Measurements from ENCODE around the gene RB1. TPM values are rescaled to one million over a fixed set of nuclear protein-coding genes. Genes with fewer than 3 reads are reported as not detected.

RB1 gene
- total and polyA plus RNA-seq, 2 experiments from 2014 or later, result 19.5 to 22.3 TPM

DNA sequence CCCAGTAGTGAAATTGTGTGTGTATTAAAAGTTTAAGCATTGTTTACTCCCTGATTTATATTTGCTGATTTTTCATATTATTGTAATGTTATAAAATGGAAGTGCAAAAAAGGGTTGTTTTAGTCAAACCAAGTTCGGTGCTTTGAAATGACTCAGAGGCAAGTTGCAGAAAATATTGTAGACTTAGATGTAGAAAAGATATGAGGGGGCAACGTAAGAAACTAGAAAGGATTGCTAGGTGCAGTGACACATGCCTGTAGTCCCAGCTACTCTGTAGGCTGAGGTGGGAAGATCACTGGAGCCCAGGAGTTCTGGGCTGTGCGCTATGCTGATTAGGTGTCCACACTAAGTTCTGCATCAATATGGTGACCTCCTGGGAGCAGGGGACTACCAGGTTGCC is 125.5 kb downstream of the RB1 start:
- H3K36me3 Mint-ChIP-seq (ENCODE audit: low read depth), result peaks cover 4% of the 10 kb centered on the region; the same call in 2 of the 3 replicates
- H3K4me2 ChIP-seq, result no peak overlapping the region
- H3K9me2 ChIP-seq (ENCODE audit: insufficient read depth), result no peaks in the 10 kb centered on the region
- no peaks in the 10 kb centered on the region for H3K27me3 Mint-ChIP-seq (ENCODE audit: insufficient read depth, low read depth, poor library complexity)
- no peaks in the 10 kb centered on the region for H3K4me1 ChIP-seq (ENCODE audit: insufficient read depth)
- ATAC-seq (no peak), DNase-seq (ENCODE audit: low spot score) (no peak)
- no peak overlapping the region for H3K27ac ChIP-seq (ENCODE audit: low read depth)
- H3K27ac Mint-ChIP-seq, result no peak overlapping the region; the same call in 1 of the 2 replicates
- no peaks in the 10 kb centered on the region for H3K4me1 Mint-ChIP-seq
- H3K4me3 ChIP-seq, result no peak overlapping the region
- H2AFZ ChIP-seq, result no peak overlapping the region
- TF ChIP-seq CREB1 (CRISPR knock-in tag; IDR thresholded peaks at IDR 0.05; ENCODE audit: low read depth) (no peak), ZNF331 (CRISPR knock-in tag; IDR thresholded peaks at IDR 0.05; ENCODE audit: low read depth) (no peak), EZH2phosphoT487 (IDR thresholded peaks at IDR 0.05; ENCODE audit: unreplicated experiment) (no peak), STAT1 (IDR thresholded peaks at IDR 0.05; ENCODE audit: unreplicated experiment) (no peak), EZH2 (IDR thresholded peaks at IDR 0.05; ENCODE audit: low read depth, unreplicated experiment) (no peak)
- TF ChIP-seq, protein P1, sequence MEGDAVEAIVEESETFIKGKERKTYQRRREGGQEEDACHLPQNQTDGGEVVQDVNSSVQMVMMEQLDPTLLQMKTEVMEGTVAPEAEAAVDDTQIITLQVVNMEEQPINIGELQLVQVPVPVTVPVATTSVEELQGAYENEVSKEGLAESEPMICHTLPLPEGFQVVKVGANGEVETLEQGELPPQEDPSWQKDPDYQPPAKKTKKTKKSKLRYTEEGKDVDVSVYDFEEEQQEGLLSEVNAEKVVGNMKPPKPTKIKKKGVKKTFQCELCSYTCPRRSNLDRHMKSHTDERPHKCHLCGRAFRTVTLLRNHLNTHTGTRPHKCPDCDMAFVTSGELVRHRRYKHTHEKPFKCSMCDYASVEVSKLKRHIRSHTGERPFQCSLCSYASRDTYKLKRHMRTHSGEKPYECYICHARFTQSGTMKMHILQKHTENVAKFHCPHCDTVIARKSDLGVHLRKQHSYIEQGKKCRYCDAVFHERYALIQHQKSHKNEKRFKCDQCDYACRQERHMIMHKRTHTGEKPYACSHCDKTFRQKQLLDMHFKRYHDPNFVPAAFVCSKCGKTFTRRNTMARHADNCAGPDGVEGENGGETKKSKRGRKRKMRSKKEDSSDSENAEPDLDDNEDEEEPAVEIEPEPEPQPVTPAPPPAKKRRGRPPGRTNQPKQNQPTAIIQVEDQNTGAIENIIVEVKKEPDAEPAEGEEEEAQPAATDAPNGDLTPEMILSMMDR (conservative IDR thresholded peaks at IDR 0.05; ENCODE audit: low read depth in 2 of 2), result no peak
- TF ChIP-seq, protein P2, sequence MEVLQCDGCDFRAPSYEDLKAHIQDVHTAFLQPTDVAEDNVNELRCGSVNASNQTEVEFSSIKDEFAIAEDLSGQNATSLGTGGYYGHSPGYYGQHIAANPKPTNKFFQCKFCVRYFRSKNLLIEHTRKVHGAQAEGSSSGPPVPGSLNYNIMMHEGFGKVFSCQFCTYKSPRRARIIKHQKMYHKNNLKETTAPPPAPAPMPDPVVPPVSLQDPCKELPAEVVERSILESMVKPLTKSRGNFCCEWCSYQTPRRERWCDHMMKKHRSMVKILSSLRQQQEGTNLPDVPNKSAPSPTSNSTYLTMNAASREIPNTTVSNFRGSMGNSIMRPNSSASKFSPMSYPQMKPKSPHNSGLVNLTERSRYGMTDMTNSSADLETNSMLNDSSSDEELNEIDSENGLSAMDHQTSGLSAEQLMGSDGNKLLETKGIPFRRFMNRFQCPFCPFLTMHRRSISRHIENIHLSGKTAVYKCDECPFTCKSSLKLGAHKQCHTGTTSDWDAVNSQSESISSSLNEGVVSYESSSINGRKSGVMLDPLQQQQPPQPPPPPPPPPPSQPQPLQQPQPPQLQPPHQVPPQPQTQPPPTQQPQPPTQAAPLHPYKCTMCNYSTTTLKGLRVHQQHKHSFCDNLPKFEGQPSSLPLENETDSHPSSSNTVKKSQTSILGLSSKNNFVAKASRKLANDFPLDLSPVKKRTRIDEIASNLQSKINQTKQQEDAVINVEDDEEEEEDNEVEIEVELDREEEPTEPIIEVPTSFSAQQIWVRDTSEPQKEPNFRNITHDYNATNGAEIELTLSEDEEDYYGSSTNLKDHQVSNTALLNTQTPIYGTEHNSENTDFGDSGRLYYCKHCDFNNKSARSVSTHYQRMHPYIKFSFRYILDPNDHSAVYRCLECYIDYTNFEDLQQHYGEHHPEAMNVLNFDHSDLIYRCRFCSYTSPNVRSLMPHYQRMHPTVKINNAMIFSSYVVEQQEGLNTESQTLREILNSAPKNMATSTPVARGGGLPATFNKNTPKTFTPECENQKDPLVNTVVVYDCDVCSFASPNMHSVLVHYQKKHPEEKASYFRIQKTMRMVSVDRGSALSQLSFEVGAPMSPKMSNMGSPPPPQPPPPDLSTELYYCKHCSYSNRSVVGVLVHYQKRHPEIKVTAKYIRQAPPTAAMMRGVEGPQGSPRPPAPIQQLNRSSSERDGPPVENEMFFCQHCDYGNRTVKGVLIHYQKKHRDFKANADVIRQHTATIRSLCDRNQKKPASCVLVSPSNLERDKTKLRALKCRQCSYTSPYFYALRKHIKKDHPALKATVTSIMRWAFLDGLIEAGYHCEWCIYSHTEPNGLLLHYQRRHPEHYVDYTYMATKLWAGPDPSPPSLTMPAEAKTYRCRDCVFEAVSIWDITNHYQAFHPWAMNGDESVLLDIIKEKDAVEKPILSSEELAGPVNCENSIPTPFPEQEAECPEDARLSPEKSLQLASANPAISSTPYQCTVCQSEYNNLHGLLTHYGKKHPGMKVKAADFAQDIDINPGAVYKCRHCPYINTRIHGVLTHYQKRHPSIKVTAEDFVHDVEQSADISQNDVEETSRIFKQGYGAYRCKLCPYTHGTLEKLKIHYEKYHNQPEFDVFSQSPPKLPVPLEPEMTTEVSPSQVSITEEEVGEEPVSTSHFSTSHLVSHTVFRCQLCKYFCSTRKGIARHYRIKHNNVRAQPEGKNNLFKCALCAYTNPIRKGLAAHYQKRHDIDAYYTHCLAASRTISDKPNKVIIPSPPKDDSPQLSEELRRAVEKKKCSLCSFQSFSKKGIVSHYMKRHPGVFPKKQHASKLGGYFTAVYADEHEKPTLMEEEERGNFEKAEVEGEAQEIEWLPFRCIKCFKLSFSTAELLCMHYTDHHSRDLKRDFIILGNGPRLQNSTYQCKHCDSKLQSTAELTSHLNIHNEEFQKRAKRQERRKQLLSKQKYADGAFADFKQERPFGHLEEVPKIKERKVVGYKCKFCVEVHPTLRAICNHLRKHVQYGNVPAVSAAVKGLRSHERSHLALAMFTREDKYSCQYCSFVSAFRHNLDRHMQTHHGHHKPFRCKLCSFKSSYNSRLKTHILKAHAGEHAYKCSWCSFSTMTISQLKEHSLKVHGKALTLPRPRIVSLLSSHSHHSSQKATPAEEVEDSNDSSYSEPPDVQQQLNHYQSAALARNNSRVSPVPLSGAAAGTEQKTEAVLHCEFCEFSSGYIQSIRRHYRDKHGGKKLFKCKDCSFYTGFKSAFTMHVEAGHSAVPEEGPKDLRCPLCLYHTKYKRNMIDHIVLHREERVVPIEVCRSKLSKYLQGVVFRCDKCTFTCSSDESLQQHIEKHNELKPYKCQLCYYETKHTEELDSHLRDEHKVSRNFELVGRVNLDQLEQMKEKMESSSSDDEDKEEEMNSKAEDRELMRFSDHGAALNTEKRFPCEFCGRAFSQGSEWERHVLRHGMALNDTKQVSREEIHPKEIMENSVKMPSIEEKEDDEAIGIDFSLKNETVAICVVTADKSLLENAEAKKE (CRISPR knock-in tag; IDR thresholded peaks at IDR 0.05), result no peak
- TF ChIP-seq, protein P3, sequence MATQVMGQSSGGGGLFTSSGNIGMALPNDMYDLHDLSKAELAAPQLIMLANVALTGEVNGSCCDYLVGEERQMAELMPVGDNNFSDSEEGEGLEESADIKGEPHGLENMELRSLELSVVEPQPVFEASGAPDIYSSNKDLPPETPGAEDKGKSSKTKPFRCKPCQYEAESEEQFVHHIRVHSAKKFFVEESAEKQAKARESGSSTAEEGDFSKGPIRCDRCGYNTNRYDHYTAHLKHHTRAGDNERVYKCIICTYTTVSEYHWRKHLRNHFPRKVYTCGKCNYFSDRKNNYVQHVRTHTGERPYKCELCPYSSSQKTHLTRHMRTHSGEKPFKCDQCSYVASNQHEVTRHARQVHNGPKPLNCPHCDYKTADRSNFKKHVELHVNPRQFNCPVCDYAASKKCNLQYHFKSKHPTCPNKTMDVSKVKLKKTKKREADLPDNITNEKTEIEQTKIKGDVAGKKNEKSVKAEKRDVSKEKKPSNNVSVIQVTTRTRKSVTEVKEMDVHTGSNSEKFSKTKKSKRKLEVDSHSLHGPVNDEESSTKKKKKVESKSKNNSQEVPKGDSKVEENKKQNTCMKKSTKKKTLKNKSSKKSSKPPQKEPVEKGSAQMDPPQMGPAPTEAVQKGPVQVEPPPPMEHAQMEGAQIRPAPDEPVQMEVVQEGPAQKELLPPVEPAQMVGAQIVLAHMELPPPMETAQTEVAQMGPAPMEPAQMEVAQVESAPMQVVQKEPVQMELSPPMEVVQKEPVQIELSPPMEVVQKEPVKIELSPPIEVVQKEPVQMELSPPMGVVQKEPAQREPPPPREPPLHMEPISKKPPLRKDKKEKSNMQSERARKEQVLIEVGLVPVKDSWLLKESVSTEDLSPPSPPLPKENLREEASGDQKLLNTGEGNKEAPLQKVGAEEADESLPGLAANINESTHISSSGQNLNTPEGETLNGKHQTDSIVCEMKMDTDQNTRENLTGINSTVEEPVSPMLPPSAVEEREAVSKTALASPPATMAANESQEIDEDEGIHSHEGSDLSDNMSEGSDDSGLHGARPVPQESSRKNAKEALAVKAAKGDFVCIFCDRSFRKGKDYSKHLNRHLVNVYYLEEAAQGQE (IDR thresholded peaks at IDR 0.05; ENCODE audit: unreplicated experiment), result no peak
- no peaks in the 10 kb centered on the region for H3K27me3 ChIP-seq (ENCODE audit: insufficient read depth)
- no peaks in the 10 kb centered on the region for H3F3A ChIP-seq (replicated peaks; ENCODE audit: low read depth)
- no peaks in the 10 kb centered on the region for H3K36me3 ChIP-seq (ENCODE audit: insufficient read depth)
- H3K9me3 Mint-ChIP-seq, result no peaks in the 10 kb centered on the region; the same call in 2 of the 3 replicates
- no peak overlapping the region for H3K4me3 Mint-ChIP-seq
- H4K20me1 ChIP-seq (replicated peaks; ENCODE audit: insufficient read depth), result no peaks in the 10 kb centered on the region
- no peaks in the 10 kb centered on the region for H3K79me2 ChIP-seq (replicated peaks; ENCODE audit: insufficient read depth)

Data from GM23338 (cell line).